HCT116 (cell line): ENCODE measurements around the gene NHSL1. TPM values are rescaled to one million over a fixed set of nuclear protein-coding genes. Genes with fewer than 3 reads are reported as not detected.

Experiments
- ATAC-seq: fragments of 200-7000 bp; cut with Tn5 transposase; 2 replicates; pipeline ENCODE4 v1.9.1; 2020; ENCODE audit warnings: mild to moderate bottlenecking, moderate library complexity
- BruUV-seq: library from RNA; stranded (reverse); fragments of 400-500 nt; replicated peaks from 2 replicates; lab custom pipeline; 2021; lab: Mats Ljungman, UMichigan
- CTCF ChIA-PET: fragments of 300-600 bp; sonication (Branson Sonifier 250); formaldehyde crosslinking; loops from one replicate; lab custom pipeline; 2021; ENCODE audit warnings: antibody characterized with exemption; lab: Charles Lee
- POLR2A ChIA-PET: fragments of 300-600, 350-600 bp; sonication (Branson Sonifier 250); formaldehyde crosslinking; loops from one replicate; lab custom pipeline; 2021; ENCODE audit warnings: antibody characterized with exemption; lab: Charles Lee
- RAD21 ChIA-PET, 2 experiments: fragments of 300-600 bp; sonication (Branson Sonifier 250); formaldehyde crosslinking; loops; one replicate each; lab custom pipeline; 2023; ENCODE audit warnings: low total read pairs in 2 of 2; ENCODE audit not compliant: uncharacterized antibody in 2 of 2, unreplicated experiment in 2 of 2, low non-redundant PET in 1 of 2; lab: Charles Lee
- DNase-seq: peaks from one replicate; pipeline ENCODE4 v3.0.0-alpha.2; 2010; ENCODE audit warnings: low read depth, low spot score
- H2AFZ ChIP-seq: fragments of 200-600 bp; shearing (Covaris generic), sonication (generic); 2 replicates; pipeline ENCODE4 v1.6.1; 2017; ENCODE audit warnings: low read depth, mixed run types, mixed read lengths, antibody characterized with exemption, low read length; ENCODE audit not compliant: poor library complexity, severe bottlenecking
- H3K27ac ChIP-seq: 2 replicates; pipeline ENCODE4 v1.5.1; 2012; ENCODE audit warnings: low read depth, low read length
- H3K27me3 ChIP-seq: fragments of 200-600 bp; sonication (generic); 2 replicates; pipeline ENCODE4 v1.6.1; 2016; ENCODE audit warnings: mixed run types, low read length, mixed read lengths; ENCODE audit not compliant: insufficient read depth
- H3K36me3 ChIP-seq, 2 experiments: fragments of 200-500 bp in 1 of 2; fragments of 200-600 bp in 1 of 2; sonication (Bioruptor generic) in 1 of 2; sonication (generic) in 1 of 2; 2 replicates each; pipeline versions ENCODE4 v1.5.1 to v1.6.1; 2014 to 2016; ENCODE audit warnings: low read length in 2 of 2, inconsistent platforms in 1 of 2, mixed read lengths in 1 of 2, mixed run types in 1 of 2; ENCODE audit not compliant: insufficient read depth in 2 of 2, control insufficient read depth in 1 of 2
- H3K4me1 ChIP-seq, 2 experiments: fragments of 200-600 bp in 1 of 2; sonication (generic) in 1 of 2; 2 replicates each; pipeline versions ENCODE4 v1.5.1 to v1.6.1; 2012 to 2017; ENCODE audit warnings: low read length in 2 of 2, inconsistent platforms in 1 of 2, mild to moderate bottlenecking in 1 of 2, mixed read lengths in 1 of 2, mixed run types in 1 of 2, moderate library complexity in 1 of 2; ENCODE audit not compliant: insufficient read depth in 2 of 2, control insufficient read depth in 1 of 2
- H3K4me2 ChIP-seq: fragments of 200-600 bp; sonication (generic); 2 replicates; pipeline ENCODE4 v1.6.1; 2017; ENCODE audit warnings: mixed run types, low read length, mixed read lengths
- H3K4me3 ChIP-seq, 2 experiments: fragments of 200-600 bp in 1 of 2; sonication (generic) in 1 of 2; replicated peaks in 1 of 2; 2 replicates each; pipeline ENCODE4 v1.5.1; 2011 to 2016; ENCODE audit warnings: low read length in 2 of 2, control low read depth in 1 of 2, low read depth in 1 of 2, mild to moderate bottlenecking in 1 of 2, mixed read lengths in 1 of 2, mixed run types in 1 of 2
- H3K79me2 ChIP-seq: fragments of 200-600 bp; sonication (generic); 2 replicates; pipeline ENCODE4 v1.6.1; 2017; ENCODE audit warnings: mild to moderate bottlenecking, mixed run types, low read length, moderate library complexity, mixed read lengths; ENCODE audit not compliant: insufficient read depth
- H3K9ac ChIP-seq: fragments of 200-600 bp; sonication (generic); 2 replicates; pipeline ENCODE4 v1.6.1; 2016; ENCODE audit warnings: low read length, mixed read lengths
- H3K9me2 ChIP-seq: fragments of 200-600 bp; sonication (generic), shearing (Covaris generic); 2 replicates; pipeline ENCODE4 v1.6.1; 2017; ENCODE audit warnings: mixed run types, mild to moderate bottlenecking, moderate library complexity; ENCODE audit not compliant: insufficient read depth
- H3K9me3 ChIP-seq, 2 experiments: fragments of 200-500 bp in 1 of 2; fragments of 200-600 bp in 1 of 2; sonication (Bioruptor generic) in 1 of 2; sonication (generic) in 1 of 2; 2 replicates each; pipeline ENCODE4 v1.6.1; 2014 to 2017; ENCODE audit warnings: low read length in 2 of 2, mixed read lengths in 2 of 2, inconsistent platforms in 1 of 2, low read depth in 1 of 2, mild to moderate bottlenecking in 1 of 2, mixed run types in 1 of 2, moderate library complexity in 1 of 2; ENCODE audit not compliant: control insufficient read depth in 1 of 2, insufficient read depth in 1 of 2
- H4K20me1 ChIP-seq: fragments of 200-600 bp; sonication (generic), shearing (Covaris generic); 2 replicates; pipeline ENCODE4 v1.6.1; 2017; ENCODE audit warnings: mixed run types, mild to moderate bottlenecking, moderate library complexity; ENCODE audit not compliant: insufficient read depth
- CBX3 ChIP-seq: IDR thresholded peaks from 2 replicates; pipeline ENCODE4 v1.6.1; 2012; ENCODE audit warnings: low read depth
- CEBPB ChIP-seq: IDR thresholded peaks from 2 replicates; pipeline ENCODE4 v1.6.1; 2012; ENCODE audit warnings: low read depth
- EGR1 ChIP-seq: IDR thresholded peaks from 2 replicates; pipeline ENCODE4 v1.6.1; 2012; ENCODE audit warnings: low read depth
- ELF1 ChIP-seq: IDR thresholded peaks from 2 replicates; pipeline ENCODE4 v1.6.1; 2012; ENCODE audit warnings: low read depth, borderline replicate concordance
- EZH2 ChIP-seq: fragments of 200-600 bp; sonication (generic); IDR thresholded peaks from 2 replicates; pipeline ENCODE4 v1.6.1; 2017; ENCODE audit warnings: antibody characterized with exemption, mixed run types
- EZH2phosphoT487 ChIP-seq: fragments of 200-600 bp; IDR thresholded peaks from 2 replicates; pipeline ENCODE4 v1.6.1; 2018; ENCODE audit warnings: antibody characterized with exemption, borderline replicate concordance
- FOSL1 ChIP-seq: IDR thresholded peaks from 2 replicates; pipeline ENCODE4 v1.6.1; 2012; ENCODE audit warnings: low read depth
- JUND ChIP-seq: IDR thresholded peaks from 2 replicates; pipeline ENCODE4 v1.6.1; 2012
- MAX ChIP-seq: IDR thresholded peaks from 2 replicates; pipeline ENCODE4 v1.6.1; 2012
- POLR2A ChIP-seq: IDR thresholded peaks from 2 replicates; pipeline ENCODE4 v1.7.0; 2011; ENCODE audit warnings: borderline replicate concordance; ENCODE audit not compliant: insufficient read depth, insufficient read length; ENCODE audit errors: extremely low read depth
- POLR2AphosphoS5 ChIP-seq: IDR thresholded peaks from 2 replicates; pipeline ENCODE4 v1.6.1; 2011; ENCODE audit warnings: mild to moderate bottlenecking, low read depth, low read length, moderate library complexity
- RAD21 ChIP-seq: IDR thresholded peaks from 2 replicates; pipeline ENCODE4 v1.6.1; 2012; ENCODE audit warnings: low read depth, mild to moderate bottlenecking
- REST ChIP-seq: IDR thresholded peaks from 2 replicates; pipeline ENCODE4 v1.6.1; 2012; ENCODE audit warnings: low read depth
- SRF ChIP-seq: IDR thresholded peaks from 2 replicates; pipeline ENCODE4 v1.6.1; 2012; ENCODE audit warnings: low read depth
- YY1 ChIP-seq: IDR thresholded peaks from 2 replicates; pipeline ENCODE4 v1.6.1; 2011; ENCODE audit warnings: low read length, low read depth, moderate library complexity, mild to moderate bottlenecking; ENCODE audit not compliant: insufficient replicate concordance; ENCODE audit errors: extremely low read depth
- ZFX ChIP-seq: fragments of 450-650 bp; IDR thresholded peaks from 2 replicates; pipeline ENCODE4 v1.6.1; 2017
- intact Hi-C: fragments of 100-400 bp; cut with micrococcal nuclease; formaldehyde crosslinking; loops from 2 replicates; pipeline ENCODE4 v1.10.0; 2022
- total RNA-seq: library from RNA; stranded (reverse); gene quantifications from one replicate; pipeline ENCODE4 v1.2.1, GENCODE V29; 2021; ENCODE audit not compliant: unreplicated experiment
- TF ChIP-seq, protein P1 (sequence below), 3 experiments: fragments of 200-600 bp in 1 of 3; sonication (generic) in 1 of 3; IDR thresholded peaks in 2 of 3; conservative IDR thresholded peaks in 1 of 3; 2 replicates each; pipeline ENCODE4 v1.5.1; 2012 to 2017; ENCODE audit warnings: low read depth in 2 of 3, low read length in 2 of 3, antibody characterized with exemption in 1 of 3, borderline replicate concordance in 1 of 3, control low read depth in 1 of 3, mild to moderate bottlenecking in 1 of 3, mixed read lengths in 1 of 3, mixed run types in 1 of 3, moderate library complexity in 1 of 3; ENCODE audit not compliant: insufficient read depth in 1 of 3
- TF ChIP-seq, protein P2 (sequence below): IDR thresholded peaks from 2 replicates; pipeline ENCODE4 v1.6.1; 2012
- TF ChIP-seq, protein P3 (sequence below): IDR thresholded peaks from 2 replicates; pipeline ENCODE4 v1.6.1; 2011; ENCODE audit warnings: mild to moderate bottlenecking, low read length, moderate library complexity; ENCODE audit not compliant: insufficient replicate concordance; ENCODE audit errors: extremely low read depth

The NHSL1 gene
- total RNA-seq, 1 experiment from 2014 or later: 15.4 TPM

DNA sequence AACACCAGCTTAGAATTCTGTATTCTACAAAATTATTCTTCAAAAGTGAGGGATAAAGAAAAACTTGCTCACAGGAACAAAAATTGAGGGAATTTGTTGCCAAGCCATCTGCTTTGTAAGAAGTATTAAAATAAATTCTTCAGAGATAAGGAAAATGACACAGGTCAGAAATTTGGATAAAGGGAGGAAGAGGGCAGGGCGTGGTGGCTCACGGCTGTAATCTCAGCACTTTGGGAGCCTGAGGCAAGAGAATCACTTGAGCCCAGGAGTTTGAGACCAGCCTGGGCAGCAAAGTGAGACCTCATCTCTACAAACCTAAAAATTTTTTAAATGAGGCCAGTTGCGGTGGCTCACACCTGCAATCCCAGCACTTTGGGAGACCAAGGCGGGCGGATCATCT lies 109.7 kb downstream of the NHSL1 start:
- Histone ChIP-seq H3K27ac (no peak overlapping the region), H3K4me3 (no peak overlapping the region), H3K4me2 (no peak overlapping the region), H3K27me3 (no peaks in the 10 kb centered on the region), H3K9me3 (no peaks in the 10 kb centered on the region), H2AFZ (no peak overlapping the region), H3K9ac (no peak overlapping the region), H3K4me1 (no peaks in the 10 kb centered on the region), H3K79me2 (no peaks in the 10 kb centered on the region), H3K36me3 (no peaks in the 10 kb centered on the region), H3K9me2 (no peaks in the 10 kb centered on the region)
- ChIA-PET CTCF (interaction anchor here (1.3 kb wide), 1 partner anchor 15 kb away, joined by 3 read pairs; the partner anchor contains the start of gene HEBP2), RAD21 (no interaction called here)
- ATAC-seq (no peak), DNase-seq (no peak)
- BruUV-seq: no TSS peak
- intact Hi-C loops: no loop called here
- TF ChIP-seq RAD21 (no peak), YY1 (no peak), MAX (no peak), CEBPB (no peak), EZH2phosphoT487 (no peak), REST (no peak), SRF (no peak), EZH2 (no peak), EGR1 (no peak), JUND (no peak), FOSL1 (no peak), ZFX (no peak), CBX3 (no peak), POLR2AphosphoS5 (no peak), POLR2A (no peak), ELF1 (no peak)
- TF ChIP-seq, protein P1, sequence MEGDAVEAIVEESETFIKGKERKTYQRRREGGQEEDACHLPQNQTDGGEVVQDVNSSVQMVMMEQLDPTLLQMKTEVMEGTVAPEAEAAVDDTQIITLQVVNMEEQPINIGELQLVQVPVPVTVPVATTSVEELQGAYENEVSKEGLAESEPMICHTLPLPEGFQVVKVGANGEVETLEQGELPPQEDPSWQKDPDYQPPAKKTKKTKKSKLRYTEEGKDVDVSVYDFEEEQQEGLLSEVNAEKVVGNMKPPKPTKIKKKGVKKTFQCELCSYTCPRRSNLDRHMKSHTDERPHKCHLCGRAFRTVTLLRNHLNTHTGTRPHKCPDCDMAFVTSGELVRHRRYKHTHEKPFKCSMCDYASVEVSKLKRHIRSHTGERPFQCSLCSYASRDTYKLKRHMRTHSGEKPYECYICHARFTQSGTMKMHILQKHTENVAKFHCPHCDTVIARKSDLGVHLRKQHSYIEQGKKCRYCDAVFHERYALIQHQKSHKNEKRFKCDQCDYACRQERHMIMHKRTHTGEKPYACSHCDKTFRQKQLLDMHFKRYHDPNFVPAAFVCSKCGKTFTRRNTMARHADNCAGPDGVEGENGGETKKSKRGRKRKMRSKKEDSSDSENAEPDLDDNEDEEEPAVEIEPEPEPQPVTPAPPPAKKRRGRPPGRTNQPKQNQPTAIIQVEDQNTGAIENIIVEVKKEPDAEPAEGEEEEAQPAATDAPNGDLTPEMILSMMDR (IDR thresholded peaks at IDR 0.05 in 2 of 3, conservative IDR thresholded peaks at IDR 0.05 in 1 of 3; ENCODE audit: borderline replicate concordance in 1 of 3, insufficient read depth in 1 of 3, low read depth in 2 of 3, low read length in 2 of 3): no peak
- TF ChIP-seq, protein P2, sequence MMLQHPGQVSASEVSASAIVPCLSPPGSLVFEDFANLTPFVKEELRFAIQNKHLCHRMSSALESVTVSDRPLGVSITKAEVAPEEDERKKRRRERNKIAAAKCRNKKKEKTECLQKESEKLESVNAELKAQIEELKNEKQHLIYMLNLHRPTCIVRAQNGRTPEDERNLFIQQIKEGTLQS: no peak
- TF ChIP-seq, protein P3, sequence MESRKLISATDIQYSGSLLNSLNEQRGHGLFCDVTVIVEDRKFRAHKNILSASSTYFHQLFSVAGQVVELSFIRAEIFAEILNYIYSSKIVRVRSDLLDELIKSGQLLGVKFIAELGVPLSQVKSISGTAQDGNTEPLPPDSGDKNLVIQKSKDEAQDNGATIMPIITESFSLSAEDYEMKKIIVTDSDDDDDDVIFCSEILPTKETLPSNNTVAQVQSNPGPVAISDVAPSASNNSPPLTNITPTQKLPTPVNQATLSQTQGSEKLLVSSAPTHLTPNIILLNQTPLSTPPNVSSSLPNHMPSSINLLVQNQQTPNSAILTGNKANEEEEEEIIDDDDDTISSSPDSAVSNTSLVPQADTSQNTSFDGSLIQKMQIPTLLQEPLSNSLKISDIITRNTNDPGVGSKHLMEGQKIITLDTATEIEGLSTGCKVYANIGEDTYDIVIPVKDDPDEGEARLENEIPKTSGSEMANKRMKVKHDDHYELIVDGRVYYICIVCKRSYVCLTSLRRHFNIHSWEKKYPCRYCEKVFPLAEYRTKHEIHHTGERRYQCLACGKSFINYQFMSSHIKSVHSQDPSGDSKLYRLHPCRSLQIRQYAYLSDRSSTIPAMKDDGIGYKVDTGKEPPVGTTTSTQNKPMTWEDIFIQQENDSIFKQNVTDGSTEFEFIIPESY: no peak
- TF ChIP-seq, all 23 proteins: peak for 0
- POLR2A ChIA-PET: no interaction called here
- H4K20me1 ChIP-seq: no peaks in the 10 kb centered on the region
